ENCODE measurements around the gene SPOPL. TPM values are rescaled to one million over a fixed set of nuclear protein-coding genes. Genes with fewer than 3 reads are reported as not detected.

SPOPL gene
- total RNA-seq, 1 experiment from 2014 or later = 40.8 TPM

DNA sequence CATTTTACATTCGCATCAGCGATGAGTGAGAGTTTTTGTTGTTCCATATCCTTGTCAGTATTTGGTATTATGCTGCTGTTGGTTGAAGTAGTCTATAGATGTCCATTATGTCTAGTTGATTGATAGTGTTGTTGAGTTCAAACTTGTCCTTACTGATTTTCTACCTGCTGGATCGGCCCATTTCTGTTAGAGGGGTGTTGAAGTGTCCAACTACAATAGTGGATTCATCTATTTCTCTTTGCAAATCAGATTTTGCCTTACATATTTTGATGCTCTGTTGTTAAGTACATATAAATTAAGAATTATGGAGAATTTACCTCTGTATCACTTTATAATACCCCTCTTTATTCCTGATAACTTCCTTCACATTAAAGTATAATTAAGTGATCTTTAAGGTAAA lies 8.7 kb downstream of the SPOPL start:
- BruUV-seq (replicated peaks) = no TSS peak
- TF ChIP-seq, protein P1, sequence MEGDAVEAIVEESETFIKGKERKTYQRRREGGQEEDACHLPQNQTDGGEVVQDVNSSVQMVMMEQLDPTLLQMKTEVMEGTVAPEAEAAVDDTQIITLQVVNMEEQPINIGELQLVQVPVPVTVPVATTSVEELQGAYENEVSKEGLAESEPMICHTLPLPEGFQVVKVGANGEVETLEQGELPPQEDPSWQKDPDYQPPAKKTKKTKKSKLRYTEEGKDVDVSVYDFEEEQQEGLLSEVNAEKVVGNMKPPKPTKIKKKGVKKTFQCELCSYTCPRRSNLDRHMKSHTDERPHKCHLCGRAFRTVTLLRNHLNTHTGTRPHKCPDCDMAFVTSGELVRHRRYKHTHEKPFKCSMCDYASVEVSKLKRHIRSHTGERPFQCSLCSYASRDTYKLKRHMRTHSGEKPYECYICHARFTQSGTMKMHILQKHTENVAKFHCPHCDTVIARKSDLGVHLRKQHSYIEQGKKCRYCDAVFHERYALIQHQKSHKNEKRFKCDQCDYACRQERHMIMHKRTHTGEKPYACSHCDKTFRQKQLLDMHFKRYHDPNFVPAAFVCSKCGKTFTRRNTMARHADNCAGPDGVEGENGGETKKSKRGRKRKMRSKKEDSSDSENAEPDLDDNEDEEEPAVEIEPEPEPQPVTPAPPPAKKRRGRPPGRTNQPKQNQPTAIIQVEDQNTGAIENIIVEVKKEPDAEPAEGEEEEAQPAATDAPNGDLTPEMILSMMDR (IDR thresholded peaks at IDR 0.05; ENCODE audit: unreplicated experiment) = no peak
- CTCF ChIA-PET = no interaction called here
- Mint-ChIP-seq H3K27me3 (ENCODE audit: unreplicated experiment) (no peaks in the 10 kb centered on the region), H3K9me3 (ENCODE audit: low read depth, unreplicated experiment) (peaks cover 2% of the 10 kb centered on the region), H3K36me3 (ENCODE audit: insufficient read depth, unreplicated experiment) (no peaks in the 10 kb centered on the region), H3K27ac (ENCODE audit: unreplicated experiment) (no peak overlapping the region), H3K4me1 (ENCODE audit: low read depth, unreplicated experiment) (peaks cover 55% of the 10 kb centered on the region), H3K4me3 (ENCODE audit: low read depth, unreplicated experiment) (no peak overlapping the region)
- intact Hi-C loops (cut with micrococcal nuclease; ENCODE audit: unreplicated experiment) = no loop called here
- DNase-seq = no peak

DNA sequence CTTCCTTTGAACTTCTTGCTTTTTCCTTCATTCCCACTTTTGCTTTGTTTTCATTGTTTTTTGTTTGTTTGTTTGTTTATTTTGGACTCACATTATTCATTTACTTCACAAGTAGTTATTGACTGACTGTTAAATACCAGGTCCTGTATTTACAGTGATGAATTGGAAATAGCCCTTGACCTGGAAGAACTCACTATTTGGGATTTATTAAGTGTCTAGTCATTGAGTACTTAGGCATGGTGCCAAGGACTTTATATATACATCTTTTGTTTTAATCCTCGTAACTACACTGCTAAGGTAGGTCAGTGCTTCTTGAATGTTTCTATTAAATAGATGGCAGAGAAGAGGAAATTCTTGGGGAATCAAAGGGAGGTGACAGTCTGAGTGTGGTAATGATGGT lies 11.1 kb downstream of the SPOPL start:
- TF ChIP-seq, protein P1 (IDR thresholded peaks at IDR 0.05; ENCODE audit: unreplicated experiment) = no peak
- CTCF ChIA-PET = no interaction called here
- no peak for DNase-seq
- intact Hi-C loops (cut with micrococcal nuclease; ENCODE audit: unreplicated experiment) = no loop called here
- BruUV-seq (replicated peaks) = no TSS peak
- Mint-ChIP-seq H3K4me3 (ENCODE audit: low read depth, unreplicated experiment) (peak overlapping the region; percentile 1), H3K27ac (ENCODE audit: unreplicated experiment) (peak overlapping the region; percentile 19), H3K9me3 (ENCODE audit: low read depth, unreplicated experiment) (peaks cover 2% of the 10 kb centered on the region), H3K4me1 (ENCODE audit: low read depth, unreplicated experiment) (peaks cover 55% of the 10 kb centered on the region), H3K27me3 (ENCODE audit: unreplicated experiment) (no peaks in the 10 kb centered on the region), H3K36me3 (ENCODE audit: insufficient read depth, unreplicated experiment) (no peaks in the 10 kb centered on the region)

DNA sequence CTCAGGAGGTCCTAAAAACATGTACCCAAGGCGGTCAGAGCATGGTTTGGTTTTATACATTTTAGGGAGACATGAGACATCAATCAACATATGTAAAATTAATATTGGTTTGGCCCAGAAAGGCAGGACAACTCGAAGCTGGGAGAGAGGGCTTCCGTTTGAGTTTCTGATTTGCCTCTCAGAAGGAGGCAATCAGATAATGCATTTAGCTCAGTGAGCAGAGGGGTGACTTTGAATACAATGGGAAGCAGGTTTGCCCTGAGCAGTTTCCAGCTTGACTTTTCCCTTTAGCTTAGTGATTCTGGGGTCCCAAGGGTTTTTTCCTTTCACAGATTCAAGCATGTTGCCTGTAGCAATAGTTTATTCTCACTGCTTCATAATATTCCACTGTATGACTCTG lies 12.6 kb downstream of the SPOPL start:
- no peak for DNase-seq
- H3K4me1 Mint-ChIP-seq (ENCODE audit: low read depth, unreplicated experiment) = peaks cover 58% of the 10 kb centered on the region
- no peaks in the 10 kb centered on the region for H3K27me3 Mint-ChIP-seq (ENCODE audit: unreplicated experiment)
- TF ChIP-seq, protein P1 (IDR thresholded peaks at IDR 0.05; ENCODE audit: unreplicated experiment) = no peak
- intact Hi-C loops (cut with micrococcal nuclease; ENCODE audit: unreplicated experiment) = no loop called here
- peaks cover 2% of the 10 kb centered on the region for H3K9me3 Mint-ChIP-seq (ENCODE audit: low read depth, unreplicated experiment)
- H3K27ac Mint-ChIP-seq (ENCODE audit: unreplicated experiment) = no peak overlapping the region
- no peak overlapping the region for H3K4me3 Mint-ChIP-seq (ENCODE audit: low read depth, unreplicated experiment)
- BruUV-seq (replicated peaks) = no TSS peak
- CTCF ChIA-PET = no interaction called here
- no peaks in the 10 kb centered on the region for H3K36me3 Mint-ChIP-seq (ENCODE audit: insufficient read depth, unreplicated experiment)

DNA sequence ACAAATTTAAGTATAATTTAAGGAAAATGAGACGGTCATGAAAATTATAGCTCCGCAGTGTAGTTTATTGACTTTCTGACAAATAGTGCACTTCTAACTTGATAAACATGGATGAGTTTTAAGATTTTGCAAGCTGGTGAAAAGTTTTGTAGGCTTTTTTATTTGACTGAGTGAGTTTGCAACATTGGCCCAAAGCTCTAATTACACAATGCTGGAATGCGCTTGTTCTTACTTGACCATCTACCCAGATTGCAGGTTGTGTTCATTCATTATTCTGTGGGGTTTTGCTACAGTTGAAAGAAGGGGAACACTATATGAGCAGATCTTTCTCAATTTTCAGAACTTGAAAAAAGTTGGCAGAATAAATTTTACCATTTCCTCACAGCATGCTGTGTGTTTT lies 13.5 kb downstream of the SPOPL start:
- peaks cover 2% of the 10 kb centered on the region for H3K9me3 Mint-ChIP-seq (ENCODE audit: low read depth, unreplicated experiment)
- TF ChIP-seq, protein P1 (IDR thresholded peaks at IDR 0.05; ENCODE audit: unreplicated experiment) = no peak
- DNase-seq = no peak
- intact Hi-C loops (cut with micrococcal nuclease; ENCODE audit: unreplicated experiment) = no loop called here
- no peak overlapping the region for H3K4me3 Mint-ChIP-seq (ENCODE audit: low read depth, unreplicated experiment)
- H3K36me3 Mint-ChIP-seq (ENCODE audit: insufficient read depth, unreplicated experiment) = no peaks in the 10 kb centered on the region
- no peak overlapping the region for H3K27ac Mint-ChIP-seq (ENCODE audit: unreplicated experiment)
- H3K27me3 Mint-ChIP-seq (ENCODE audit: unreplicated experiment) = no peaks in the 10 kb centered on the region
- H3K4me1 Mint-ChIP-seq (ENCODE audit: low read depth, unreplicated experiment) = peaks cover 51% of the 10 kb centered on the region
- CTCF ChIA-PET = interaction anchor here (1.2 to 1.3 kb wide), 2 partner anchors 9 to 12 kb away, joined by 3 to 4 read pairs; no protein-coding TSS in a partner anchor
- BruUV-seq (replicated peaks) = no TSS peak

All from Calu3 (cell line).